ENCODE measurements around the gene NBEAL2.

NBEAL2 gene

DNA sequence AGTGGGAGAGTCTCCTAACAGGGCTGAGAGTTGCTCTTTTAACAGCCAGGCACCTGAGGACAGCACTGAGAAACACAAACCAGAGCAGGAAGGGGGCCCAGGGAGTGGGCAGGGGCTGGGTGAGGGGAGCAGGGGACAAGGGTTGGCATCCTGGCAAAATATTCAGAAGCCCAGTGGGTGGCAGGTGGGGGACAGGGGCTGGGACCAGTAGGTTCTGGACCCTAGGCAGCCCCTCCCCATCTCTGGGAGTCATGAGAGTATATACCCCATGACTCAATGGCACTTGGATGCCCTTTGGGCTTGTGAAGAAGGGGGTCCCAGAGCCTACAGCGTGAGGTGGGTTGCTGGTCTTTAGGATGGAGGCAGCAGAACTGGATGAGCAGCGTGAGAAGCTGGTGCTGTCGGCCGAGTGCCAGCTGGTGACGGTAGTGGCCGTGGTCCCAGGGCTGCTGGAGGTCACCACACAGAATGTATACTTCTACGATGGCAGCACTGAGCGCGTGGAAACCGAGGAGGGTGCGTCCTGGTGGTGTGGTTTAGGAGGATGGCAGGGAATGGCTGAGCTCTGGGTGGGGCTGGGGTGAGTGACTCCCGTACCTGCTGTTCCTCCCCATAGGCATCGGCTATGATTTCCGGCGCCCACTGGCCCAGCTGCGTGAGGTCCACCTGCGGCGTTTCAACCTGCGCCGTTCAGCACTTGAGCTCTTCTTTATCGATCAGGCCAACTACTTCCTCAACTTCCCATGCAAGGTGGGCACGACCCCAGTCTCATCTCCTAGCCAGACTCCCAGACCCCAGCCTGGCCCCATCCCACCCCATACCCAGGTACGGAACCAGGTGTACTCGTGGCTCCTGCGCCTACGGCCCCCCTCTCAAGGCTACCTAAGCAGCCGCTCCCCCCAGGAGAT is 24.2 kb downstream of the NBEAL2 start:
- no peak overlapping the region for H3K14ac ChIP-seq (ENCODE audit: low read length)
- H3K18ac ChIP-seq (ENCODE audit: low read length) = no peak overlapping the region
- no peaks in the 10 kb centered on the region for H3K9me3 ChIP-seq (replicated peaks in 1 of 2; ENCODE audit: control insufficient read depth in 2 of 2, insufficient read depth in 1 of 2, low read depth in 1 of 2, low read length in 2 of 2)
- no peak overlapping the region for H3K4me2 ChIP-seq (ENCODE audit: insufficient read depth, low read length, poor library complexity, severe bottlenecking)
- peaks cover 2% of the 10 kb centered on the region for H3K79me1 ChIP-seq (ENCODE audit: low read depth, low read length)
- H2BK15ac ChIP-seq (ENCODE audit: low read length) = no peak overlapping the region
- no peak for DNase-seq (ENCODE audit: low spot score)
- no peak overlapping the region for H2AFZ ChIP-seq (ENCODE audit: low read length)
- H3K4me3 ChIP-seq (ENCODE audit: low read length in 2 of 2) = no peak overlapping the region
- peak overlapping the region; percentile 4 for H3K9ac ChIP-seq (ENCODE audit: low read depth, low read length, poor library complexity)
- peak overlapping the region; percentile 48 for H2BK5ac ChIP-seq (ENCODE audit: low read length)
- H3K27me3 ChIP-seq (ENCODE audit: control insufficient read depth in 3 of 3, insufficient read depth in 3 of 3, low read depth in 1 of 3, low read length in 3 of 3) = no peaks in the 10 kb centered on the region
- H3K4ac ChIP-seq (ENCODE audit: low read length) = no peak overlapping the region
- peak overlapping the region; percentile 93 for H4K8ac ChIP-seq (ENCODE audit: low read depth, low read length)
- peaks cover 1 to 2% of the 10 kb centered on the region in 2 donors for H3K4me1 ChIP-seq (ENCODE audit: control insufficient read depth in 2 of 2, insufficient read depth in 1 of 2, low read depth in 1 of 2, low read length in 2 of 2)
- no peak overlapping the region for H3K27ac ChIP-seq (replicated peaks; ENCODE audit: low read length)
- H2BK120ac ChIP-seq (ENCODE audit: low read depth, low read length) = peak overlapping the region; percentile 78
- no CpG with 5 or more reads among the region's 27 CpGs for WGBS, 2 donors (ENCODE audit: extremely low coverage in 2 of 2, insufficient read length in 2 of 2, insufficient replicate concordance in 1 of 2)
- no peak overlapping the region for H4K91ac ChIP-seq (ENCODE audit: low read depth, low read length, poor library complexity)
- H3K36me3 ChIP-seq (replicated peaks in 1 of 2; ENCODE audit: control insufficient read depth in 2 of 2, insufficient read depth in 2 of 2, low read length in 2 of 2) = peaks cover 0 to 9% of the 10 kb centered on the region in 2 donors
- H2BK12ac ChIP-seq (ENCODE audit: low read length) = no peak overlapping the region
- peak overlapping the region; percentile 50 for H3K23ac ChIP-seq (ENCODE audit: low read depth, low read length, poor library complexity)
- no peak overlapping the region for H2AK5ac ChIP-seq (ENCODE audit: low read depth, low read length)

DNA sequence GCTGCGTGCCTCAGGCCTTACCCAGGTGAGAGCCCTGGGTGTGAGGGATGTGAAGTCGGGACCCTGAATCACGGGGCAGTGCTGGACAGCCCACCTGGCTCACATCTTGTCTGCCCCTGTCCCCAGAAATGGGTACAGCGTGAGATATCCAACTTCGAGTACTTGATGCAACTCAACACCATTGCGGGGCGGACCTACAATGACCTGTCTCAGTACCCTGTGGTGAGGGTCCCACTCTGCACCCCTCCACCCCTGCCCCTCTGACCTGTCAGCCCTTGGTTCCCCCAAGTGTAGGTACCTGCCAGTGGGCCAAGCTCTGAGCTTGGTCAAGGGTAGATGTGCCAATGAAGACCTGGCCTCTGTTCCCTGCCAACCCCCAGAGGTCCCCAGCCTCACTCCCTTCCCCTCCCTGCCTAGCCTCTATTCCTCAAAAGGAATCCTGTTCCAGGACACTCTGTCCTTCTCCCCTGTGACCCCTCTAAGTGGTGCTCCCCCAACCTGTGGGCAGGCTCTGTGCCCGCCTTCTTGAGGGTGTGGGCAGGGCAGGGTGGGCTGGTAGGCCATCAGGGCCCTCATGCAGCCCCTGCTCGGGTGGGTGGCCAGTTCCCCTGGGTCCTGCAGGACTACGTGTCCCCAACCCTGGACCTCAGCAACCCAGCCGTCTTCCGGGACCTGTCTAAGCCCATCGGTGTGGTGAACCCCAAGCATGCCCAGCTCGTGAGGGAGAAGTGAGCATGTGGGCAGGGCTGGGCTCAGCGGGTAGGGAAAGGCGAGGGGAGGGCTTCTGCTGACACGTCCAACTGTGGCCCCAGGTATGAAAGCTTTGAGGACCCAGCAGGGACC is 25.1 kb downstream of the NBEAL2 start:
- no peak for DNase-seq (ENCODE audit: low spot score)
- peak overlapping the region; percentile 80 for H2BK5ac ChIP-seq (ENCODE audit: low read length)
- peaks cover 0 to 1% of the 10 kb centered on the region in 2 donors for H3K4me1 ChIP-seq (ENCODE audit: control insufficient read depth in 2 of 2, insufficient read depth in 1 of 2, low read depth in 1 of 2, low read length in 2 of 2)
- H2BK12ac ChIP-seq (ENCODE audit: low read length) = peak overlapping the region; percentile 69
- no peaks in the 10 kb centered on the region for H3K27me3 ChIP-seq (ENCODE audit: control insufficient read depth in 3 of 3, insufficient read depth in 3 of 3, low read depth in 1 of 3, low read length in 3 of 3)
- peak overlapping the region; percentile 37 for H3K4ac ChIP-seq (ENCODE audit: low read length)
- no peak overlapping the region for H2BK120ac ChIP-seq (ENCODE audit: low read depth, low read length)
- H3K14ac ChIP-seq (ENCODE audit: low read length) = no peak overlapping the region
- no peak overlapping the region for H2BK15ac ChIP-seq (ENCODE audit: low read length)
- H3K4me2 ChIP-seq (ENCODE audit: insufficient read depth, low read length, poor library complexity, severe bottlenecking) = no peak overlapping the region
- no peak overlapping the region for H3K4me3 ChIP-seq (ENCODE audit: low read length in 2 of 2)
- H4K8ac ChIP-seq (ENCODE audit: low read depth, low read length) = peak overlapping the region; percentile 2
- peaks cover 0 to 9% of the 10 kb centered on the region in 2 donors for H3K36me3 ChIP-seq (replicated peaks in 1 of 2; ENCODE audit: control insufficient read depth in 2 of 2, insufficient read depth in 2 of 2, low read length in 2 of 2)
- H2AFZ ChIP-seq (ENCODE audit: low read length) = no peak overlapping the region
- H3K23ac ChIP-seq (ENCODE audit: low read depth, low read length, poor library complexity) = peak overlapping the region; percentile 29
- no peak overlapping the region for H3K27ac ChIP-seq (replicated peaks; ENCODE audit: low read length)
- no CpG with 5 or more reads among the region's 17 CpGs for WGBS, 2 donors (ENCODE audit: extremely low coverage in 2 of 2, insufficient read length in 2 of 2, insufficient replicate concordance in 1 of 2)
- H3K79me1 ChIP-seq (ENCODE audit: low read depth, low read length) = peaks cover 2% of the 10 kb centered on the region
- H4K91ac ChIP-seq (ENCODE audit: low read depth, low read length, poor library complexity) = no peak overlapping the region
- no peak overlapping the region for H3K18ac ChIP-seq (ENCODE audit: low read length)
- peak overlapping the region; percentile 3 for H3K9ac ChIP-seq (ENCODE audit: low read depth, low read length, poor library complexity)
- no peaks in the 10 kb centered on the region for H3K9me3 ChIP-seq (replicated peaks in 1 of 2; ENCODE audit: control insufficient read depth in 2 of 2, insufficient read depth in 1 of 2, low read depth in 1 of 2, low read length in 2 of 2)
- H2AK5ac ChIP-seq (ENCODE audit: low read depth, low read length) = no peak overlapping the region

DNA sequence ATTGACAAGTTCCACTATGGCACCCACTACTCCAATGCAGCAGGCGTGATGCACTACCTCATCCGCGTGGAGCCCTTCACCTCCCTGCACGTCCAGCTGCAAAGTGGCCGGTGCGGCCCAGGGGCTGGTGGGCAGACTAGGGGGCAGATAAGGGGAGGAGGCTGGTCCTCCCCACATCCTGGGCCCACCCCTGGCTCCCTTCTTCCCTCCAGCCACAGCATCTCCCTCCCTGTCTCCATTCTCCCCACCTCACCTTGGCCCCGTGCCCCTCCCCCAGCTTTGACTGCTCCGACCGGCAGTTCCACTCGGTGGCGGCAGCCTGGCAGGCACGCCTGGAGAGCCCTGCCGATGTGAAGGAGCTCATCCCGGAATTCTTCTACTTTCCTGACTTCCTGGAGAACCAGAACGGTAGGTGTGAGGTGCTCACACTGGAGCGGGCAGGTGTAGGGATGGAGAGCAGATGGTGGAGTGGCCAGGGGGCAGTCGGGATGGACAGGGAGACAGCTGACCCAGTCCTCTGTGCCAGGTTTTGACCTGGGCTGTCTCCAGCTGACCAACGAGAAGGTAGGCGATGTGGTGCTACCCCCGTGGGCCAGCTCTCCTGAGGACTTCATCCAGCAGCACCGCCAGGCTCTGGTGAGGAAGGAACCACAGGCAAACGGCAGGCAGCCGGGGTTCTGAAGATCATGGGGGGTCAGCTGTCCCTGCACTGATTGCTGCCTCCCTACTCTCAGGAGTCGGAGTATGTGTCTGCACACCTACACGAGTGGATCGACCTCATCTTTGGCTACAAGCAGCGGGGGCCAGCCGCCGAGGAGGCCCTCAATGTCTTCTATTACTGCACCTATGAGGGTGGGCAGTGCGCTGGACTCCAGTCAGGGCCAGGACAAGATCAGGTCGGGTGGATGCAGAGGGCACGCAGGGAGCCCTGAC is 26.0 kb downstream of the NBEAL2 start:
- no peak overlapping the region for H2BK5ac ChIP-seq (ENCODE audit: low read length)
- H3K36me3 ChIP-seq (replicated peaks in 1 of 2; ENCODE audit: control insufficient read depth in 2 of 2, insufficient read depth in 2 of 2, low read length in 2 of 2) = peaks cover 0 to 9% of the 10 kb centered on the region in 2 donors
- H2AK5ac ChIP-seq (ENCODE audit: low read depth, low read length) = no peak overlapping the region
- H3K14ac ChIP-seq (ENCODE audit: low read length) = no peak overlapping the region
- no peak overlapping the region for H4K91ac ChIP-seq (ENCODE audit: low read depth, low read length, poor library complexity)
- no peaks in the 10 kb centered on the region for H3K27me3 ChIP-seq (ENCODE audit: control insufficient read depth in 3 of 3, insufficient read depth in 3 of 3, low read depth in 1 of 3, low read length in 3 of 3)
- DNase-seq (ENCODE audit: low spot score) = no peak
- H4K8ac ChIP-seq (ENCODE audit: low read depth, low read length) = no peak overlapping the region
- H3K4me2 ChIP-seq (ENCODE audit: insufficient read depth, low read length, poor library complexity, severe bottlenecking) = no peak overlapping the region
- WGBS, 2 donors (ENCODE audit: extremely low coverage in 2 of 2, insufficient read length in 2 of 2, insufficient replicate concordance in 1 of 2) = no CpG with 5 or more reads among the region's 32 CpGs
- H3K9ac ChIP-seq (ENCODE audit: low read depth, low read length, poor library complexity) = no peak overlapping the region
- H3K4ac ChIP-seq (ENCODE audit: low read length) = no peak overlapping the region
- H2AFZ ChIP-seq (ENCODE audit: low read length) = no peak overlapping the region
- H2BK12ac ChIP-seq (ENCODE audit: low read length) = no peak overlapping the region
- no peak overlapping the region for H3K4me3 ChIP-seq (ENCODE audit: low read length in 2 of 2)
- no peaks in the 10 kb centered on the region for H3K9me3 ChIP-seq (replicated peaks in 1 of 2; ENCODE audit: control insufficient read depth in 2 of 2, insufficient read depth in 1 of 2, low read depth in 1 of 2, low read length in 2 of 2)
- H3K79me1 ChIP-seq (ENCODE audit: low read depth, low read length) = no peaks in the 10 kb centered on the region
- peak overlapping the region; percentile 59 for H3K23ac ChIP-seq (ENCODE audit: low read depth, low read length, poor library complexity)
- H2BK120ac ChIP-seq (ENCODE audit: low read depth, low read length) = no peak overlapping the region
- peaks cover 0 to 5% of the 10 kb centered on the region in 2 donors for H3K4me1 ChIP-seq (ENCODE audit: control insufficient read depth in 2 of 2, insufficient read depth in 1 of 2, low read depth in 1 of 2, low read length in 2 of 2)
- no peak overlapping the region for H2BK15ac ChIP-seq (ENCODE audit: low read length)
- H3K27ac ChIP-seq (replicated peaks; ENCODE audit: low read length) = no peak overlapping the region
- H3K18ac ChIP-seq (ENCODE audit: low read length) = no peak overlapping the region
